Measurements from ENCODE around the gene CCDC102A. TPM values are rescaled to one million over a fixed set of nuclear protein-coding genes. Genes with fewer than 3 reads are reported as not detected.

Gene CCDC102A
- total RNA-seq, 4 donors from 2014 or later = 22.7 to 54.9 (median 36.9) TPM

- Histone ChIP-seq H3K4me3 (no peak overlapping the region), H3K4me1 (peaks cover 0 to 10% (median 7%) of the 10 kb centered on the region in 4 donors), H3K36me3 (no peaks in the 10 kb centered on the region), H3K27ac (replicated peaks in 1 of 4) (no peak overlapping the region), H3K9me3 (no peaks in the 10 kb centered on the region), H3K27me3 (peaks cover 0 to 3% (median 0%) of the 10 kb centered on the region in 4 donors)
- DNase-seq (ENCODE audit: extremely low spot score) = no peak
- no peak for TF ChIP-seq POLR2AphosphoS5 (IDR thresholded peaks at IDR 0.05)
- TF ChIP-seq CTCF (IDR thresholded peaks at IDR 0.05) = no peak
- TF ChIP-seq POLR2A (IDR thresholded peaks at IDR 0.05; ENCODE audit: low read depth) = no peak
- TF ChIP-seq EP300 (IDR thresholded peaks at IDR 0.05) = no peak
- WGBS = 82% methylated on average over 2 of the region's 4 CpGs
- intact Hi-C loops (cut with DNase I) = no loop called here
These were observed 5.5 kb upstream of the CCDC102A start for GRCh38 chr16:57541754-57542435.

- no peak overlapping the region for H3K4me3 ChIP-seq
- H3K27ac ChIP-seq (replicated peaks in 1 of 4) = no peak overlapping the region
- WGBS = 84% methylated on average over 10 of the region's 12 CpGs
- TF ChIP-seq CTCF (IDR thresholded peaks at IDR 0.05) (no peak), POLR2AphosphoS5 (IDR thresholded peaks at IDR 0.05) (no peak), POLR2A (IDR thresholded peaks at IDR 0.05; ENCODE audit: low read depth) (no peak), EP300 (IDR thresholded peaks at IDR 0.05) (no peak)
- intact Hi-C loops (cut with DNase I) = no loop called here
- peaks cover 0 to 3% (median 0%) of the 10 kb centered on the region in 4 donors for H3K27me3 ChIP-seq
- H3K36me3 ChIP-seq = no peaks in the 10 kb centered on the region
- DNase-seq (ENCODE audit: extremely low spot score) = no peak
- no peaks in the 10 kb centered on the region for H3K9me3 ChIP-seq
- H3K4me1 ChIP-seq = peaks cover 0 to 15% (median 10%) of the 10 kb centered on the region in 4 donors
These were observed 4.8 kb upstream of the CCDC102A start for GRCh38 chr16:57540906-57541753.

- Histone ChIP-seq H3K27ac (replicated peaks in 1 of 4) (no peak overlapping the region), H3K4me3 (no peak overlapping the region), H3K36me3 (no peaks in the 10 kb centered on the region), H3K9me3 (no peaks in the 10 kb centered on the region), H3K4me1 (peaks cover 3 to 18% (median 13%) of the 10 kb centered on the region in 4 donors), H3K27me3 (peaks cover 0 to 3% (median 0%) of the 10 kb centered on the region in 4 donors)
- WGBS = 75% methylated on average over 2 of the region's 2 CpGs
- no peak for DNase-seq (ENCODE audit: extremely low spot score)
- no peak for TF ChIP-seq POLR2AphosphoS5 (IDR thresholded peaks at IDR 0.05)
- TF ChIP-seq POLR2A (IDR thresholded peaks at IDR 0.05; ENCODE audit: low read depth) = no peak
- no peak for TF ChIP-seq EP300 (IDR thresholded peaks at IDR 0.05)
- TF ChIP-seq CTCF (IDR thresholded peaks at IDR 0.05) = no peak
- intact Hi-C loops (cut with DNase I) = no loop called here
These were observed 4.0 kb upstream of the CCDC102A start for GRCh38 chr16:57540387-57540786.

- Histone ChIP-seq H3K27me3 (peaks cover 0 to 3% (median 0%) of the 10 kb centered on the region in 4 donors), H3K27ac (replicated peaks in 1 of 4) (no peak overlapping the region), H3K4me3 (no peak overlapping the region), H3K4me1 (peaks cover 11 to 30% (median 25%) of the 10 kb centered on the region in 4 donors), H3K9me3 (no peaks in the 10 kb centered on the region), H3K36me3 (no peaks in the 10 kb centered on the region)
- TF ChIP-seq POLR2A (IDR thresholded peaks at IDR 0.05; ENCODE audit: low read depth) (no peak), CTCF (IDR thresholded peaks at IDR 0.05) (no peak), EP300 (IDR thresholded peaks at IDR 0.05) (no peak), POLR2AphosphoS5 (IDR thresholded peaks at IDR 0.05) (no peak)
- WGBS = 79% methylated on average over 10 of the region's 10 CpGs
- intact Hi-C loops (cut with DNase I) = loop anchor here (5.0 to 10.0 kb wide), 2 partner anchors 52 to 354 kb away; partner anchors contain the start of genes DOK4, PSME3IP1 and RSPRY1
- DNase-seq (ENCODE audit: extremely low spot score) = no peak
These were observed 2.9 kb upstream of the CCDC102A start for GRCh38 chr16:57539072-57539796.
